ENCODE data around the gene SLC27A5. TPM values are rescaled to one million over a fixed set of nuclear protein-coding genes. Genes with fewer than 3 reads are reported as not detected.

Gene SLC27A5
- total and polyA plus RNA-seq, 2 of the 13 experiments (the other 11 are each of a cell fraction or from before 2014, with no cell fraction given) = 30.3 to 40.2 TPM

DNA sequence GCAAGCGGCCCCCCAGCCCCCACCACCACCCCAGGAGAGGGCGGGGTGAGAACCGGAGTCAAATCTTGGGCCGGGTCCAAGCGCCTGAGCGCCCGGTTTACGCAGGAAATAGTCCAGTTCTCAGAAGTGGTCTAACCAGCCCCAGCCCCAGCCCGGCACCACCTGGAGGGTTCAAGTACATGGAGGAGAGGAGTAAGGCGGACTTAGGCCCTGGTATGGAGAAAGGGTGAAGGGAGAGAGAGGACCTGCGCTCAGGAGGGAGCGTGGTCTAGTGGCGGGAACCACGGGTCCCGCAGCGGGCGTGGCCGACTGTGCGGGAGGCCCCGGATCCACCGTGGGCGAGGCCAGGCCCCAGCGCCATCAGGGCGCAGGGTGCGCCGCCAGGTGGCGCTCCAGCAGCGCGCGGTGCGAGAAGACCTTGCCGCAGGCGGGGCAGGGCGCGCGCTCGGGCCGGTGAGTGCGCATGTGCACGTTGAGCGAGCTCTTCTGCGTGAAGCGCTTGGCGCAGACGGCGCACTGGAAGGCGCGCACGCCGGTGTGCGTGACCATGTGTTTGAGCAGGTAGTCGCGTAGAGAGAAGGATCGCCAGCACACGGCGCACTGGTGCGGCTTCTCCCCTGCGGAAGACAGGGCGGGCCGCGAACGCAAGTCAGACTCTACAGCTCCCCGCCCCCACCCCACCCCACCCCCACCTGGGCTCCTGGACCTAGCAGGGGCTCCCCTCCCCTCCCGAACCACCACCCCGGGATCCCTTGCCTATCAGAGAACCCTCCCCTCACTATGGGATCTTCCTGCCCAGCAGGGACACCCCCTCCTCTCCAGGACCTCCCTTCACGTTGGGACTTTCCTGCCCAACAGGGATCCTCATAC is 2.1 kb upstream of the SLC27A5 start (continued):
- TF ChIP-seq FOXO1 (CRISPR knock-in tag; IDR thresholded peaks at IDR 0.05) = 0 out of 2 replicates have a peak, but pooled peaks have one; percentile 29
- TF ChIP-seq, protein P1, sequence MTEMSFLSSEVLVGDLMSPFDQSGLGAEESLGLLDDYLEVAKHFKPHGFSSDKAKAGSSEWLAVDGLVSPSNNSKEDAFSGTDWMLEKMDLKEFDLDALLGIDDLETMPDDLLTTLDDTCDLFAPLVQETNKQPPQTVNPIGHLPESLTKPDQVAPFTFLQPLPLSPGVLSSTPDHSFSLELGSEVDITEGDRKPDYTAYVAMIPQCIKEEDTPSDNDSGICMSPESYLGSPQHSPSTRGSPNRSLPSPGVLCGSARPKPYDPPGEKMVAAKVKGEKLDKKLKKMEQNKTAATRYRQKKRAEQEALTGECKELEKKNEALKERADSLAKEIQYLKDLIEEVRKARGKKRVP (CRISPR knock-in tag; IDR thresholded peaks at IDR 0.05) = no peak
- no peak for TF ChIP-seq ZNF251 (CRISPR knock-in tag; IDR thresholded peaks at IDR 0.05)
- TF ChIP-seq ZFP1 (CRISPR knock-in tag; IDR thresholded peaks at IDR 0.05) = no peak
- TF ChIP-seq ISX (CRISPR knock-in tag; conservative IDR thresholded peaks at IDR 0.05) = peak; percentile 23; the same call in 1 of the 2 replicates
- peak; percentile 79 for TF ChIP-seq STAG1 (CRISPR knock-in tag; IDR thresholded peaks at IDR 0.05)
- no peak for TF ChIP-seq KDM4B (CRISPR knock-in tag; IDR thresholded peaks at IDR 0.05)
- no peak for TF ChIP-seq JARID2 (CRISPR knock-in tag; IDR thresholded peaks at IDR 0.05; ENCODE audit: insufficient replicate concordance)
- no peak; the same call in 1 of the 2 replicates for TF ChIP-seq NFYB (CRISPR knock-in tag; IDR thresholded peaks at IDR 0.05)
- TF ChIP-seq MAF1 (CRISPR knock-in tag; IDR thresholded peaks at IDR 0.05; ENCODE audit: borderline replicate concordance) = 0 out of 2 replicates have a peak, but pooled peaks have one; percentile 31
- TF ChIP-seq ZNF674 (CRISPR knock-in tag; IDR thresholded peaks at IDR 0.05; ENCODE audit: low read depth) = no peak
- TF ChIP-seq RORA (CRISPR knock-in tag; IDR thresholded peaks at IDR 0.05) = no peak
- TF ChIP-seq RBM39 (IDR thresholded peaks at IDR 0.05; ENCODE audit: low read depth, low read length, poor library complexity, severe bottlenecking) = peak; percentile 78
- TF ChIP-seq MATR3 (CRISPR knock-in tag; IDR thresholded peaks at IDR 0.05) = no peak
- TF ChIP-seq DPF2 (CRISPR knock-in tag; IDR thresholded peaks at IDR 0.05; ENCODE audit: borderline replicate concordance, low read depth) = no peak
- TF ChIP-seq ZFP62 (CRISPR knock-in tag; IDR thresholded peaks at IDR 0.05) = peak; percentile 70; the same call in 1 of the 2 replicates
- TF ChIP-seq, protein P2, sequence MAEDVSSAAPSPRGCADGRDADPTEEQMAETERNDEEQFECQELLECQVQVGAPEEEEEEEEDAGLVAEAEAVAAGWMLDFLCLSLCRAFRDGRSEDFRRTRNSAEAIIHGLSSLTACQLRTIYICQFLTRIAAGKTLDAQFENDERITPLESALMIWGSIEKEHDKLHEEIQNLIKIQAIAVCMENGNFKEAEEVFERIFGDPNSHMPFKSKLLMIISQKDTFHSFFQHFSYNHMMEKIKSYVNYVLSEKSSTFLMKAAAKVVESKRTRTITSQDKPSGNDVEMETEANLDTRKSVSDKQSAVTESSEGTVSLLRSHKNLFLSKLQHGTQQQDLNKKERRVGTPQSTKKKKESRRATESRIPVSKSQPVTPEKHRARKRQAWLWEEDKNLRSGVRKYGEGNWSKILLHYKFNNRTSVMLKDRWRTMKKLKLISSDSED (CRISPR knock-in tag; IDR thresholded peaks at IDR 0.05) = peak; percentile 99
- TF ChIP-seq ZNF878 (CRISPR knock-in tag; IDR thresholded peaks at IDR 0.05) = peak; percentile 28; the same call in 1 of the 2 replicates
- TF ChIP-seq, protein P3, sequence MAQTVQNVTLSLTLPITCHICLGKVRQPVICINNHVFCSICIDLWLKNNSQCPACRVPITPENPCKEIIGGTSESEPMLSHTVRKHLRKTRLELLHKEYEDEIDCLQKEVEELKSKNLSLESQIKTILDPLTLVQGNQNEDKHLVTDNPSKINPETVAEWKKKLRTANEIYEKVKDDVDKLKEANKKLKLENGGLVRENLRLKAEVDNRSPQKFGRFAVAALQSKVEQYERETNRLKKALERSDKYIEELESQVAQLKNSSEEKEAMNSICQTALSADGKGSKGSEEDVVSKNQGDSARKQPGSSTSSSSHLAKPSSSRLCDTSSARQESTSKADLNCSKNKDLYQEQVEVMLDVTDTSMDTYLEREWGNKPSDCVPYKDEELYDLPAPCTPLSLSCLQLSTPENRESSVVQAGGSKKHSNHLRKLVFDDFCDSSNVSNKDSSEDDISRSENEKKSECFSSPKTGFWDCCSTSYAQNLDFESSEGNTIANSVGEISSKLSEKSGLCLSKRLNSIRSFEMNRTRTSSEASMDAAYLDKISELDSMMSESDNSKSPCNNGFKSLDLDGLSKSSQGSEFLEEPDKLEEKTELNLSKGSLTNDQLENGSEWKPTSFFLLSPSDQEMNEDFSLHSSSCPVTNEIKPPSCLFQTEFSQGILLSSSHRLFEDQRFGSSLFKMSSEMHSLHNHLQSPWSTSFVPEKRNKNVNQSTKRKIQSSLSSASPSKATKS (CRISPR knock-in tag; IDR thresholded peaks at IDR 0.05) = no peak
- peak; percentile 27 for TF ChIP-seq MED8 (CRISPR knock-in tag; IDR thresholded peaks at IDR 0.05; ENCODE audit: insufficient replicate concordance)
- TF ChIP-seq, protein P4, sequence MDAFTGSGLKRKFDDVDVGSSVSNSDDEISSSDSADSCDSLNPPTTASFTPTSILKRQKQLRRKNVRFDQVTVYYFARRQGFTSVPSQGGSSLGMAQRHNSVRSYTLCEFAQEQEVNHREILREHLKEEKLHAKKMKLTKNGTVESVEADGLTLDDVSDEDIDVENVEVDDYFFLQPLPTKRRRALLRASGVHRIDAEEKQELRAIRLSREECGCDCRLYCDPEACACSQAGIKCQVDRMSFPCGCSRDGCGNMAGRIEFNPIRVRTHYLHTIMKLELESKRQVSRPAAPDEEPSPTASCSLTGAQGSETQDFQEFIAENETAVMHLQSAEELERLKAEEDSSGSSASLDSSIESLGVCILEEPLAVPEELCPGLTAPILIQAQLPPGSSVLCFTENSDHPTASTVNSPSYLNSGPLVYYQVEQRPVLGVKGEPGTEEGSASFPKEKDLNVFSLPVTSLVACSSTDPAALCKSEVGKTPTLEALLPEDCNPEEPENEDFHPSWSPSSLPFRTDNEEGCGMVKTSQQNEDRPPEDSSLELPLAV (CRISPR knock-in tag; conservative IDR thresholded peaks at IDR 0.05; ENCODE audit: low read depth) = no peak
- TF ChIP-seq, protein P5, sequence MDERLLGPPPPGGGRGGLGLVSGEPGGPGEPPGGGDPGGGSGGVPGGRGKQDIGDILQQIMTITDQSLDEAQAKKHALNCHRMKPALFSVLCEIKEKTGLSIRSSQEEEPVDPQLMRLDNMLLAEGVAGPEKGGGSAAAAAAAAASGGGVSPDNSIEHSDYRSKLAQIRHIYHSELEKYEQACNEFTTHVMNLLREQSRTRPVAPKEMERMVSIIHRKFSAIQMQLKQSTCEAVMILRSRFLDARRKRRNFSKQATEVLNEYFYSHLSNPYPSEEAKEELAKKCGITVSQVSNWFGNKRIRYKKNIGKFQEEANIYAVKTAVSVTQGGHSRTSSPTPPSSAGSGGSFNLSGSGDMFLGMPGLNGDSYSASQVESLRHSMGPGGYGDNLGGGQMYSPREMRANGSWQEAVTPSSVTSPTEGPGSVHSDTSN (CRISPR knock-in tag; IDR thresholded peaks at IDR 0.05) = no peak
- no peak; the same call in 1 of the 2 replicates for TF ChIP-seq HCFC1 (IDR thresholded peaks at IDR 0.05; ENCODE audit: low read depth, low read length)

Measured in HepG2 (cell line).